NCI-H460 (cell line): ENCODE measurements around the gene SPZ1. TPM values are rescaled to one million over a fixed set of nuclear protein-coding genes. Genes with fewer than 3 reads are reported as not detected.
"Not testable (repeated sequence)": the region's sequence is repeated elsewhere in the genome, so short reads cannot be mapped to it uniquely, and the experiment has no call there.

Source experiments
- DNase-seq: peaks from one replicate; pipeline ENCODE4 v3.0.0-alpha.2; 2016; ENCODE audit warnings: low read depth; ENCODE audit errors: extremely low read depth
- small RNA-seq, 2 experiments: library from RNA; depleted of rRNA; stranded (forward); fragments of <200 nt; gene quantifications; one replicate each; pipeline ENCODE3, GENCODE V24; 2014
- total RNA-seq: library from RNA; depleted of rRNA; stranded (reverse); fragments of >200 nt; shearing (Covaris generic); gene quantifications from 2 replicates; pipeline ENCODE4 v1.2.3, GENCODE V29; 2014; rRNA removed

The SPZ1 gene
- total RNA-seq, 1 experiment from 2014 or later, result not detected

GRCh38 chr5:80326468-80326867, 6.7 kb downstream of the SPZ1 start:
- no peak for DNase-seq

GRCh38 chr5:80337379-80337778, 17.6 kb downstream of the SPZ1 start:
- no peak for DNase-seq

GRCh38 chr5:80339116-80339515, 19.3 kb downstream of the SPZ1 start:
- no peak for DNase-seq

- DNase-seq, result no peak
Measured at GRCh38 chr5:80341016-80341775, 21.4 kb downstream of the SPZ1 start.

GRCh38 chr5:80343067-80343466, 23.3 kb downstream of the SPZ1 start:
- no peak for DNase-seq

GRCh38 chr5:80346055-80346454, 26.3 kb downstream of the SPZ1 start:
- DNase-seq, result peak; percentile 37

- DNase-seq, result no peak
Measured at GRCh38 chr5:80348171-80348570, 28.4 kb downstream of the SPZ1 start.

- DNase-seq, result not testable (repeated sequence)
Measured at GRCh38 chr5:80351019-80351418, 31.2 kb downstream of the SPZ1 start.

GRCh38 chr5:80355686-80356085, 35.9 kb downstream of the SPZ1 start:
- DNase-seq, result no peak

GRCh38 chr5:80357671-80358070, 37.9 kb downstream of the SPZ1 start:
- no peak for DNase-seq

GRCh38 chr5:80360914-80361444, 41.2 kb downstream of the SPZ1 start:
- no peak for DNase-seq

- no peak for DNase-seq
Measured at GRCh38 chr5:80364892-80365291, 45.1 kb downstream of the SPZ1 start.

- no peak for DNase-seq
Measured at GRCh38 chr5:80368661-80369480, 49.1 kb downstream of the SPZ1 start.

GRCh38 chr5:80369521-80369920, 49.7 kb downstream of the SPZ1 start:
- no peak for DNase-seq

- no peak for DNase-seq
Measured at GRCh38 chr5:80370390-80370789, 50.6 kb downstream of the SPZ1 start.

Small RNAs within 50 kb of the gene (small RNA-seq; reads per million reads assigned to genes)
- gene AC026410.2 (0 reads per million in 2 experiments), gene RF00322 (0 reads per million in 2 experiments), gene RNU6-211P (0 reads per million in 2 experiments)

Other genes starting within 250 kb of the SPZ1 start
- gene SERINC5, start 64.0 kb upstream of the SPZ1 start, total RNA-seq, result 5.9 and 6.9 TPM in 2 replicates
- gene ZFYVE16, start 88.1 kb downstream of the SPZ1 start, total RNA-seq, result 23.6 and 32.8 TPM in 2 replicates
- gene FAM151B, start 168.1 kb downstream of the SPZ1 start, total RNA-seq, result 2.3 TPM in 2 replicates